K562 (cell line): ENCODE measurements around the gene CYSTM1. TPM values are rescaled to one million over a fixed set of nuclear protein-coding genes. Genes with fewer than 3 reads are reported as not detected.

ENCODE experiments used
- ATAC-seq: fragments of 200-7000 bp; cut with Tn5 transposase; 3 replicates; pipeline ENCODE4 v1.9.1; 2020; ENCODE audit warnings: moderate library complexity
- BruUV-seq: library from RNA; stranded (reverse); fragments of 400-500 nt; replicated peaks from 2 replicates; lab custom pipeline; 2021; lab: Mats Ljungman, UMichigan
- CTCF ChIA-PET: fragments of 300-600 bp; formaldehyde crosslinking; extraction: SDS; loops from one replicate; lab custom pipeline; 2021; ENCODE audit warnings: low intra/inter-chr PET ratio; lab: Yijun Ruan, JAX
- POLR2A ChIA-PET: fragments of 300-600, 350-650 bp; sonication (Branson Sonifier 250); formaldehyde crosslinking; extraction: SDS; loops from one replicate; lab custom pipeline; 2021; ENCODE audit warnings: antibody characterized with exemption, inconsistent platforms; lab: Yijun Ruan, JAX
- DNase-seq, 4 experiments: peaks; one replicate each; pipeline versions ENCODE4 v3.0.0 to v3.0.0-alpha.2; 2011 to 2018; ENCODE audit warnings: low spot score in 3 of 4, mixed read lengths in 3 of 4; ENCODE audit errors: extremely low read depth in 1 of 4
- FAIRE-seq: peaks from 2 replicates; lab custom pipeline; 2011; peaks lifted over from hg19 to GRCh38; lab: Jason Lieb, UNC
- H2AFZ ChIP-seq: 2 replicates; pipeline ENCODE4 v1.6.0; 2011; ENCODE audit warnings: low read depth, low read length, control low read depth, inconsistent platforms
- H3K27ac ChIP-seq: fragments of 200-600 bp; 3 replicates; pipeline ENCODE4 v1.8.0; 2011; ENCODE audit warnings: low read depth, mild to moderate bottlenecking, control low read depth, inconsistent platforms, low read length, moderate library complexity, mixed read lengths; ENCODE audit errors: extremely low read depth
- H3K27me3 ChIP-seq, 2 experiments: fragments of 300-600 bp in 1 of 2; 2 replicates in 1 of 2; 3 replicates in 1 of 2; pipeline versions ENCODE4 v1.6.0 to v1.8.0; 2011; ENCODE audit warnings: inconsistent platforms in 2 of 2, low read length in 2 of 2, mild to moderate bottlenecking in 1 of 2, mixed read lengths in 1 of 2, moderate library complexity in 1 of 2; ENCODE audit not compliant: control insufficient read depth in 2 of 2, insufficient read depth in 2 of 2
- H3K36me3 ChIP-seq: fragments of 300-600 bp; 3 replicates; pipeline ENCODE4 v1.8.0; 2011; ENCODE audit warnings: mild to moderate bottlenecking, low read length, inconsistent platforms; ENCODE audit not compliant: control insufficient read depth, insufficient read depth
- H3K4me1 ChIP-seq, 2 experiments: fragments of 200-600 bp in 1 of 2; replicated peaks in 1 of 2; 2 replicates in 1 of 2; 3 replicates in 1 of 2; pipeline versions ENCODE4 v1.5.1 to v1.8.0; 2011; ENCODE audit warnings: inconsistent platforms in 2 of 2, low read length in 2 of 2, mild to moderate bottlenecking in 1 of 2, mixed read lengths in 1 of 2, moderate library complexity in 1 of 2; ENCODE audit not compliant: control insufficient read depth in 2 of 2, insufficient read depth in 2 of 2
- H3K4me2 ChIP-seq: 2 replicates; pipeline ENCODE4 v1.6.1; 2011; ENCODE audit warnings: low read length, control low read depth, inconsistent platforms, mixed read lengths; ENCODE audit not compliant: insufficient read depth
- H3K4me3 ChIP-seq: fragments of 200-600 bp; sonication (generic), shearing (Covaris generic); 2 replicates; pipeline ENCODE4 v1.5.1; 2016; ENCODE audit warnings: control low read depth, inconsistent platforms
- H3K79me2 ChIP-seq: fragments of 200-600 bp; 3 replicates; pipeline ENCODE4 v1.8.0; 2011; ENCODE audit warnings: low read length, inconsistent platforms; ENCODE audit not compliant: control insufficient read depth, insufficient read depth
- H3K9ac ChIP-seq, 2 experiments: 2 replicates each; pipeline versions ENCODE4 v1.6.0 to v1.6.1; 2011; ENCODE audit warnings: low read depth in 2 of 2, low read length in 2 of 2, control low read depth in 1 of 2, inconsistent platforms in 1 of 2, mild to moderate bottlenecking in 1 of 2, mixed read lengths in 1 of 2; ENCODE audit not compliant: insufficient read depth in 1 of 2
- H3K9me1 ChIP-seq: one replicate; pipeline ENCODE4 v1.6.0; 2011; ENCODE audit warnings: inconsistent platforms, mild to moderate bottlenecking, low read length, moderate library complexity; ENCODE audit not compliant: control insufficient read depth, insufficient read depth
- H3K9me3 ChIP-seq: replicated peaks from 2 replicates; pipeline ENCODE4 v1.5.1; 2011; ENCODE audit warnings: low read depth, low read length, inconsistent platforms; ENCODE audit not compliant: control insufficient read depth, insufficient read depth
- H4K20me1 ChIP-seq: replicated peaks from 2 replicates; pipeline ENCODE4 v1.6.1; 2011; ENCODE audit warnings: low read length, inconsistent platforms, mixed read lengths; ENCODE audit not compliant: control insufficient read depth, insufficient read depth
- CREM ChIP-seq: IDR thresholded peaks from 2 replicates; pipeline ENCODE4 v1.6.1; 2014; ENCODE audit warnings: antibody characterized with exemption, low read depth
- E2F6 ChIP-seq, 2 experiments: IDR thresholded peaks; 2 replicates each; pipeline ENCODE4 v1.6.1; 2011; ENCODE audit warnings: borderline replicate concordance in 1 of 2, control low read depth in 1 of 2, low read depth in 1 of 2, low read length in 1 of 2, mild to moderate bottlenecking in 1 of 2, mixed read lengths in 1 of 2, moderate library complexity in 1 of 2; ENCODE audit not compliant: insufficient read depth in 1 of 2, insufficient read length in 1 of 2, poor library complexity in 1 of 2, severe bottlenecking in 1 of 2; ENCODE audit errors: extremely low read depth in 1 of 2
- ELK1 ChIP-seq: sonication (generic); formaldehyde crosslinking; IDR thresholded peaks from 2 replicates; pipeline ENCODE4 v1.8.1; 2022; ENCODE audit warnings: missing genetic modification reagents
- MYC ChIP-seq, 2 experiments: fragments of 250-450 bp in 1 of 2; sonication (Bioruptor Pico) in 1 of 2; IDR thresholded peaks; 2 replicates each; pipeline versions ENCODE4 v1.5.1 to v1.6.1; 2012 to 2021; ENCODE audit warnings: low read depth in 2 of 2, borderline replicate concordance in 1 of 2, improper control_type of control experiment in 1 of 2, low read length in 1 of 2, mild to moderate bottlenecking in 1 of 2, moderate library complexity in 1 of 2
- PBX2 ChIP-seq, 2 experiments: IDR thresholded peaks in 1 of 2; conservative IDR thresholded peaks in 1 of 2; 2 replicates each; pipeline ENCODE4 v1.6.1; 2016; ENCODE audit warnings: low read depth in 2 of 2, mild to moderate bottlenecking in 1 of 2, missing compliant biosample characterization in 1 of 2, missing genetic modification characterization in 1 of 2, moderate library complexity in 1 of 2
- POLR2A ChIP-seq: fragments of 450-650 bp; conservative IDR thresholded peaks from 2 replicates; pipeline ENCODE4 v1.6.1; 2016
- SMAD1 ChIP-seq: fragments of 150-350 bp; IDR thresholded peaks from 2 replicates; pipeline ENCODE4 v1.6.1; 2014; ENCODE audit warnings: low read length, low read depth; ENCODE audit not compliant: partially characterized antibody
- SMARCC2 ChIP-seq: fragments of 450-650 bp; IDR thresholded peaks from 2 replicates; pipeline ENCODE4 v1.6.1; 2017; ENCODE audit warnings: antibody characterized with exemption, moderate library complexity, mild to moderate bottlenecking, low read depth
- SNAPC5 ChIP-seq: fragments of 250-450 bp; sonication (Bioruptor Pico); IDR thresholded peaks from 2 replicates; pipeline ENCODE4 v1.8.0; 2021; ENCODE audit warnings: moderate library complexity, mild to moderate bottlenecking, inconsistent platforms
- STAT5A ChIP-seq: IDR thresholded peaks from 2 replicates; pipeline ENCODE4 v1.6.1; 2012; ENCODE audit warnings: low read length, inconsistent platforms, borderline replicate concordance
- ZC3H11A ChIP-seq: IDR thresholded peaks from 2 replicates; pipeline ENCODE4 v1.6.1; 2012; ENCODE audit warnings: low read depth, low read length, improper control_type of control experiment
- ZNF41 ChIP-seq: fragments of 250-450 bp; sonication (Bioruptor Pico); conservative IDR thresholded peaks from 2 replicates; pipeline ENCODE4 v1.4.0; 2020; ENCODE audit warnings: mild to moderate bottlenecking
- ZNF644 ChIP-seq: fragments of 200-800 bp; sonication (Bioruptor generic); IDR thresholded peaks from 2 replicates; pipeline ENCODE4 v1.6.1; 2016; ENCODE audit warnings: low read depth, missing genetic modification characterization, missing compliant biosample characterization
- ZNF707 ChIP-seq: fragments of 250-450 bp; sonication (Bioruptor Pico); conservative IDR thresholded peaks from 2 replicates; pipeline ENCODE4 v1.8.0; 2022; ENCODE audit warnings: inconsistent platforms, mild to moderate bottlenecking, moderate library complexity
- ZNF780A ChIP-seq: fragments of 250-450 bp; sonication (Bioruptor Pico); IDR thresholded peaks from 2 replicates; pipeline ENCODE4 v1.5.0; 2021; ENCODE audit warnings: mild to moderate bottlenecking
- WGBS: fragments of 100-300 bp; shearing (Covaris generic); methylation state at CpG from one replicate; pipeline ENCODE4 v1.1.6; 2016; ENCODE audit warnings: low coverage, mixed read lengths; ENCODE audit not compliant: insufficient coverage; ENCODE audit errors: missing lambda C conversion rate; 5-methylcytosine and 5-hydroxymethylcytosine counted together
- in situ Hi-C: fragments of 300-500 bp; cut with MboI; formaldehyde crosslinking; loops from 4 replicates; pipeline ENCODE4 v1.15.0; 2018; ENCODE audit warnings: inconsistent platforms, mixed read lengths
- intact Hi-C: fragments of 100-400 bp; cut with micrococcal nuclease; formaldehyde crosslinking; loops from 2 replicates; pipeline ENCODE4 v1.14.2; 2022
- polyA plus RNA-seq, 8 experiments: library from polyadenylated mRNA; depleted of rRNA in 4 of 8; stranded (reverse) in 5 of 8; unstranded in 3 of 8; fragments of >200 nt; fragmentation: Nextera tagmentation in 2 of 8; fragmentation: Illumina TruSeq in 1 of 8; extraction: Ambion mirVana in 2 of 8; extraction: Trizol in 1 of 8; gene quantifications; 2 replicates each; pipeline versions ENCODE4 v1.2.1 to v1.2.3, GENCODE V29; 2011 to 2014; ENCODE audit warnings: inconsistent platforms in 1 of 8, missing spikeins in 1 of 8
- total RNA-seq, 7 experiments: library from RNA; depleted of rRNA in 6 of 7; stranded (reverse); fragments of >200 nt in 6 of 7; fragmentation: Illumina TruSeq in 2 of 7; extraction: Trizol in 2 of 7; gene quantifications; 2 replicates each; pipeline versions ENCODE4 v1.2.1 to v1.2.3, GENCODE V29; 2011 to 2021; ENCODE audit warnings: low replicate concordance in 1 of 7

Gene CYSTM1
- total and polyA plus RNA-seq, 9 of the 15 experiments (the other 6 are each of a cell fraction or from before 2014, with no cell fraction given) = 76.1 to 422 (median 108) TPM

- Histone ChIP-seq H3K36me3 (peaks cover 9% of the 10 kb centered on the region; the same call in 2 of the 3 replicates), H3K9me1 (no peaks in the 10 kb centered on the region), H3K4me3 (no peak overlapping the region), H4K20me1 (no peaks in the 10 kb centered on the region), H2AFZ (no peak overlapping the region), H3K9ac (no peak overlapping the region), H3K27ac (no peak overlapping the region), H3K4me2 (no peak overlapping the region), H3K9me3 (no peaks in the 10 kb centered on the region; the same call in 1 of the 2 replicates), H3K79me2 (peaks cover 35% of the 10 kb centered on the region), H3K27me3 (no peaks in the 10 kb centered on the region), H3K4me1 (0 out of 5 replicates have a peak, but pooled peaks cover 0 to 3% of the 10 kb centered on the region in 2 experiments)
- ChIA-PET CTCF (interaction anchor here (0.6 kb wide), 1 partner anchor 401 kb away, joined by 4 read pairs; no protein-coding TSS in a partner anchor), POLR2A (interaction anchor here (3.7 kb wide), 1 partner anchor 14 kb away, joined by 10 read pairs; no protein-coding TSS in a partner anchor)
- ATAC-seq = no peak
- intact Hi-C loops (no loop called here), in situ Hi-C loops (no loop called here)
- no peak for DNase-seq
- BruUV-seq = no TSS peak
- WGBS = 100% methylated on average over 2 of the region's 2 CpGs
- no peak for FAIRE-seq
- TF ChIP-seq CREM = no peak
- no peak for TF ChIP-seq ZC3H11A
- no peak for TF ChIP-seq PBX2 (CRISPR knock-in tag; IDR thresholded peaks at IDR 0.05; ENCODE audit: low read depth)
- TF ChIP-seq PBX2 (tag; conservative IDR thresholded peaks at IDR 0.05; ENCODE audit: low read depth) = no peak
- TF ChIP-seq SNAPC5 (CRISPR knock-in tag) = no peak
- TF ChIP-seq SMARCC2 = no peak
- TF ChIP-seq MYC (IDR thresholded peaks at IDR 0.05; ENCODE audit: low read depth, low read length) = no peak
- TF ChIP-seq MYC (CRISPR knock-in tag; IDR thresholded peaks at IDR 0.05; ENCODE audit: borderline replicate concordance, low read depth) = no peak
- TF ChIP-seq ZNF780A (CRISPR knock-in tag) = no peak
- no peak for TF ChIP-seq E2F6 (IDR thresholded peaks at IDR 0.05; ENCODE audit: borderline replicate concordance in 1 of 2, extremely low read depth in 1 of 2, insufficient read depth in 1 of 2, insufficient read length in 1 of 2, low read depth in 1 of 2, low read length in 1 of 2, poor library complexity in 1 of 2, severe bottlenecking in 1 of 2)
- no peak for TF ChIP-seq POLR2A
- no peak for TF ChIP-seq ZNF41
- TF ChIP-seq STAT5A = no peak
- TF ChIP-seq ELK1 = no peak
- TF ChIP-seq SMAD1 = no peak
- TF ChIP-seq ZNF644 (tag) = no peak
- TF ChIP-seq ZNF707 (CRISPR knock-in tag) = no peak
Observed at GRCh38 chr5:140282266-140282665, 107.3 kb downstream of the CYSTM1 start.
